Liver (tissue), 9 donors: ENCODE results near the gene PNLIP. TPM values are rescaled to one million over a fixed set of nuclear protein-coding genes. Genes with fewer than 3 reads are reported as not detected.

Experiments used
- DNase-seq: peaks from one replicate; pipeline ENCODE4 v3.0.0-alpha.2; 2017; ENCODE audit warnings: low spot score
- H3K27ac ChIP-seq, 2 donors: one replicate each; pipeline ENCODE4 v1.7.0; 2013; ENCODE audit warnings: inconsistent platforms in 2 of 2, low read length in 2 of 2, control low read depth in 1 of 2, low read depth in 1 of 2, mild to moderate bottlenecking in 1 of 2
- H3K27me3 ChIP-seq, 4 donors: one replicate each; pipeline versions ENCODE4 v1.6.1 to v1.7.0; 2013; ENCODE audit warnings: low read length in 3 of 4, inconsistent platforms in 1 of 4, mild to moderate bottlenecking in 1 of 4, moderate library complexity in 1 of 4; ENCODE audit not compliant: control insufficient read depth in 4 of 4, insufficient read depth in 4 of 4
- H3K36me3 ChIP-seq, 4 donors: one replicate each; pipeline versions ENCODE4 v1.6.1 to v1.7.0; 2013; ENCODE audit warnings: low read length in 3 of 4, mild to moderate bottlenecking in 3 of 4, low read depth in 1 of 4, moderate library complexity in 1 of 4; ENCODE audit not compliant: control insufficient read depth in 4 of 4, insufficient read depth in 3 of 4
- H3K4me1 ChIP-seq, 4 donors: one replicate each; pipeline versions ENCODE4 v1.6.1 to v1.7.0; 2013; ENCODE audit warnings: low read length in 3 of 4, mild to moderate bottlenecking in 3 of 4, moderate library complexity in 1 of 4; ENCODE audit not compliant: control insufficient read depth in 4 of 4, insufficient read depth in 4 of 4
- H3K4me3 ChIP-seq, 3 donors: one replicate each; pipeline versions ENCODE4 v1.6.1 to v1.7.0; 2013; ENCODE audit warnings: low read length in 3 of 3, control low read depth in 1 of 3, low read depth in 1 of 3, mild to moderate bottlenecking in 1 of 3
- H3K9ac ChIP-seq, 2 donors: one replicate each; pipeline ENCODE4 v1.7.0; 2013; ENCODE audit warnings: low read length in 2 of 2, mild to moderate bottlenecking in 2 of 2, moderate library complexity in 2 of 2, control low read depth in 1 of 2, low read depth in 1 of 2
- H3K9me3 ChIP-seq, 4 donors: one replicate each; pipeline versions ENCODE4 v1.6.1 to v1.7.0; 2013; ENCODE audit warnings: low read length in 3 of 4; ENCODE audit not compliant: control insufficient read depth in 4 of 4
- CTCF ChIP-seq: fragments of 150-350 bp; IDR thresholded peaks from 2 replicates; pipeline ENCODE4 v1.5.1; 2017; ENCODE audit warnings: improper control_type of control experiment, low read depth, low read length; ENCODE audit not compliant: missing input control
- EGR1 ChIP-seq, 2 donors: IDR thresholded peaks; 2 replicates each; pipeline ENCODE4 v1.6.1; 2016 to 2018; ENCODE audit warnings: antibody characterized with exemption in 2 of 2, low read depth in 2 of 2
- FOXA1 ChIP-seq: IDR thresholded peaks from 2 replicates; pipeline ENCODE4 v1.6.1; 2016; ENCODE audit warnings: antibody characterized with exemption
- FOXA2 ChIP-seq: IDR thresholded peaks from 2 replicates; pipeline ENCODE4 v1.6.1; 2016; ENCODE audit warnings: antibody characterized with exemption
- GABPA ChIP-seq, 2 donors: IDR thresholded peaks in 1 of 2; conservative IDR thresholded peaks in 1 of 2; 2 replicates each; pipeline ENCODE4 v1.6.1; 2016; ENCODE audit warnings: antibody characterized with exemption in 2 of 2, mild to moderate bottlenecking in 1 of 2, moderate library complexity in 1 of 2
- HNF4A ChIP-seq, 2 donors: conservative IDR thresholded peaks; 2 replicates each; pipeline ENCODE4 v1.6.1; 2016; ENCODE audit warnings: antibody characterized with exemption in 2 of 2, mild to moderate bottlenecking in 2 of 2
- HNF4G ChIP-seq: IDR thresholded peaks from 2 replicates; pipeline ENCODE4 v1.6.1; 2016; ENCODE audit warnings: antibody characterized with exemption
- JUND ChIP-seq, 2 donors: IDR thresholded peaks; 2 replicates each; pipeline ENCODE4 v1.6.1; 2016; ENCODE audit warnings: antibody characterized with exemption in 2 of 2
- NR2F2 ChIP-seq: IDR thresholded peaks from 2 replicates; pipeline ENCODE4 v1.6.1; 2016; ENCODE audit warnings: antibody characterized with exemption
- RAD21 ChIP-seq, 2 donors: IDR thresholded peaks; 2 replicates each; pipeline ENCODE4 v1.6.1; 2016; ENCODE audit warnings: antibody characterized with exemption in 2 of 2, mild to moderate bottlenecking in 2 of 2
- RXRA ChIP-seq, 2 donors: IDR thresholded peaks; 2 replicates each; pipeline ENCODE4 v1.6.1; 2017 to 2018; ENCODE audit warnings: antibody characterized with exemption in 2 of 2, mild to moderate bottlenecking in 1 of 2
- SP1 ChIP-seq: IDR thresholded peaks from 2 replicates; pipeline ENCODE4 v1.6.1; 2018; ENCODE audit warnings: antibody characterized with exemption, mild to moderate bottlenecking
- TAF1 ChIP-seq: conservative IDR thresholded peaks from 2 replicates; pipeline ENCODE4 v1.6.1; 2016; ENCODE audit warnings: antibody characterized with exemption, mild to moderate bottlenecking
- YY1 ChIP-seq: IDR thresholded peaks from 2 replicates; pipeline ENCODE4 v1.6.1; 2016; ENCODE audit warnings: antibody characterized with exemption, mild to moderate bottlenecking
- WGBS: extraction: QIAGEN DNeasy Blood & Tissue Kit; methylation state at CpG from one replicate; pipeline ENCODE4 v1.1.7; 2013; 5-methylcytosine and 5-hydroxymethylcytosine counted together
- polyA plus RNA-seq, 2 donors: library from polyadenylated mRNA; stranded (reverse) in 1 of 2; unstranded in 1 of 2; fragments of 200-250 nt in 1 of 2; fragments of >200 nt in 1 of 2; fragmentation: Nextera tagmentation in 1 of 2; extraction: Ambion mirVana in 1 of 2; gene quantifications; one replicate each; pipeline versions ENCODE4 v1.2.1 to v1.2.3, GENCODE V29; 2013 to 2015
- total RNA-seq, 2 donors: library from RNA; depleted of rRNA; stranded (reverse); fragments of >200 nt; gene quantifications; one replicate each; pipeline ENCODE4 v1.2.3, GENCODE V29; 2014
- TF ChIP-seq, protein P1 (sequence below): IDR thresholded peaks from 2 replicates; pipeline ENCODE4 v1.6.1; 2016; ENCODE audit warnings: antibody characterized with exemption
- TF ChIP-seq, protein P2 (sequence below): IDR thresholded peaks from 2 replicates; pipeline ENCODE4 v1.6.1; 2016; ENCODE audit warnings: antibody characterized with exemption
- TF ChIP-seq, protein P3 (sequence below): IDR thresholded peaks from 2 replicates; pipeline ENCODE4 v1.6.1; 2016; ENCODE audit warnings: antibody characterized with exemption
- TF ChIP-seq, protein P4 (sequence below): IDR thresholded peaks from 2 replicates; pipeline ENCODE4 v1.6.1; 2016; ENCODE audit warnings: antibody characterized with exemption, mild to moderate bottlenecking
- donor health status: healthy.
- donor health status: healthy.
- donor health status: healthy.
- donor health status: healthy.
- donor health status: healthy.

Gene PNLIP
- total and polyA plus RNA-seq, 4 donors = 0.14 TPM; not detected in 3

GRCh38 chr10:116597543-116597942, 51.8 kb downstream of the PNLIP start (continued):
- TF ChIP-seq, protein P1, sequence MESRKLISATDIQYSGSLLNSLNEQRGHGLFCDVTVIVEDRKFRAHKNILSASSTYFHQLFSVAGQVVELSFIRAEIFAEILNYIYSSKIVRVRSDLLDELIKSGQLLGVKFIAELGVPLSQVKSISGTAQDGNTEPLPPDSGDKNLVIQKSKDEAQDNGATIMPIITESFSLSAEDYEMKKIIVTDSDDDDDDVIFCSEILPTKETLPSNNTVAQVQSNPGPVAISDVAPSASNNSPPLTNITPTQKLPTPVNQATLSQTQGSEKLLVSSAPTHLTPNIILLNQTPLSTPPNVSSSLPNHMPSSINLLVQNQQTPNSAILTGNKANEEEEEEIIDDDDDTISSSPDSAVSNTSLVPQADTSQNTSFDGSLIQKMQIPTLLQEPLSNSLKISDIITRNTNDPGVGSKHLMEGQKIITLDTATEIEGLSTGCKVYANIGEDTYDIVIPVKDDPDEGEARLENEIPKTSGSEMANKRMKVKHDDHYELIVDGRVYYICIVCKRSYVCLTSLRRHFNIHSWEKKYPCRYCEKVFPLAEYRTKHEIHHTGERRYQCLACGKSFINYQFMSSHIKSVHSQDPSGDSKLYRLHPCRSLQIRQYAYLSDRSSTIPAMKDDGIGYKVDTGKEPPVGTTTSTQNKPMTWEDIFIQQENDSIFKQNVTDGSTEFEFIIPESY = no peak
- no peak for TF ChIP-seq RXRA (IDR thresholded peaks at IDR 0.05)

DNA sequence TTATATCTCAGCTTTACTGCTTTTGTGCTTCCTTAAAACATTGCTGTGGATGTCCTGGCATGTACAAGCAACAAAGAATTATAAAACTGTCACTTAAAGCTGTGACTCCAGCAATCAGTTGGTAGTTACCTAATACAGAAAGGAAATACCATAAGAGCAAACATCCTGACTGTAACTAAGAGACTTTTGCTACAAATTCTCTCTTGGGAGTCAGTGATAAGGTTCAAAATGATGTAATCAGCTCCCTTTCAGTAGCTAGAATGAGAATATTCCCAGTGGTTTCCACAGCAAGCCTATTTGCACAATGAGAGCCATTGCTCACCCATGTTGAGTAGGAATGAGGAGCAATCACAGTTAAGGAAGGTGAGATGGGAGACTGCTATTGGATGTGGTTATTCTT, 52.6 kb downstream of the PNLIP start:
- Histone ChIP-seq H3K9me3 (no peaks in the 10 kb centered on the region), H3K4me3 (no peak overlapping the region), H3K4me1 (no peaks in the 10 kb centered on the region), H3K9ac (no peak overlapping the region), H3K36me3 (no peaks in the 10 kb centered on the region), H3K27me3 (peaks cover 0 to 7% (median 1%) of the 10 kb centered on the region in 4 donors), H3K27ac (no peak overlapping the region)
- DNase-seq = no peak
- TF ChIP-seq, protein P2, sequence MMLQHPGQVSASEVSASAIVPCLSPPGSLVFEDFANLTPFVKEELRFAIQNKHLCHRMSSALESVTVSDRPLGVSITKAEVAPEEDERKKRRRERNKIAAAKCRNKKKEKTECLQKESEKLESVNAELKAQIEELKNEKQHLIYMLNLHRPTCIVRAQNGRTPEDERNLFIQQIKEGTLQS = no peak
- TF ChIP-seq, protein P3, sequence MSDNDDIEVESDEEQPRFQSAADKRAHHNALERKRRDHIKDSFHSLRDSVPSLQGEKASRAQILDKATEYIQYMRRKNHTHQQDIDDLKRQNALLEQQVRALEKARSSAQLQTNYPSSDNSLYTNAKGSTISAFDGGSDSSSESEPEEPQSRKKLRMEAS = no peak

- DNase-seq = no peak
- no peaks in the 10 kb centered on the region for H3K4me1 ChIP-seq
- peaks cover 0 to 7% (median 1%) of the 10 kb centered on the region in 4 donors for H3K27me3 ChIP-seq
- TF ChIP-seq, protein P3 = no peak
- TF ChIP-seq GABPA (IDR thresholded peaks at IDR 0.05 in 1 of 2, conservative IDR thresholded peaks at IDR 0.05 in 1 of 2) (no peak), YY1 (no peak), SP1 (no peak), HNF4G (no peak), RAD21 (IDR thresholded peaks at IDR 0.05) (no peak), JUND (IDR thresholded peaks at IDR 0.05) (no peak), TAF1 (no peak), FOXA2 (no peak), NR2F2 (no peak), CTCF (no peak), EGR1 (IDR thresholded peaks at IDR 0.05; ENCODE audit: low read depth in 2 of 2) (no peak), HNF4A (conservative IDR thresholded peaks at IDR 0.05) (no peak), RXRA (IDR thresholded peaks at IDR 0.05) (no peak), FOXA1 (no peak)
- TF ChIP-seq, protein P4, sequence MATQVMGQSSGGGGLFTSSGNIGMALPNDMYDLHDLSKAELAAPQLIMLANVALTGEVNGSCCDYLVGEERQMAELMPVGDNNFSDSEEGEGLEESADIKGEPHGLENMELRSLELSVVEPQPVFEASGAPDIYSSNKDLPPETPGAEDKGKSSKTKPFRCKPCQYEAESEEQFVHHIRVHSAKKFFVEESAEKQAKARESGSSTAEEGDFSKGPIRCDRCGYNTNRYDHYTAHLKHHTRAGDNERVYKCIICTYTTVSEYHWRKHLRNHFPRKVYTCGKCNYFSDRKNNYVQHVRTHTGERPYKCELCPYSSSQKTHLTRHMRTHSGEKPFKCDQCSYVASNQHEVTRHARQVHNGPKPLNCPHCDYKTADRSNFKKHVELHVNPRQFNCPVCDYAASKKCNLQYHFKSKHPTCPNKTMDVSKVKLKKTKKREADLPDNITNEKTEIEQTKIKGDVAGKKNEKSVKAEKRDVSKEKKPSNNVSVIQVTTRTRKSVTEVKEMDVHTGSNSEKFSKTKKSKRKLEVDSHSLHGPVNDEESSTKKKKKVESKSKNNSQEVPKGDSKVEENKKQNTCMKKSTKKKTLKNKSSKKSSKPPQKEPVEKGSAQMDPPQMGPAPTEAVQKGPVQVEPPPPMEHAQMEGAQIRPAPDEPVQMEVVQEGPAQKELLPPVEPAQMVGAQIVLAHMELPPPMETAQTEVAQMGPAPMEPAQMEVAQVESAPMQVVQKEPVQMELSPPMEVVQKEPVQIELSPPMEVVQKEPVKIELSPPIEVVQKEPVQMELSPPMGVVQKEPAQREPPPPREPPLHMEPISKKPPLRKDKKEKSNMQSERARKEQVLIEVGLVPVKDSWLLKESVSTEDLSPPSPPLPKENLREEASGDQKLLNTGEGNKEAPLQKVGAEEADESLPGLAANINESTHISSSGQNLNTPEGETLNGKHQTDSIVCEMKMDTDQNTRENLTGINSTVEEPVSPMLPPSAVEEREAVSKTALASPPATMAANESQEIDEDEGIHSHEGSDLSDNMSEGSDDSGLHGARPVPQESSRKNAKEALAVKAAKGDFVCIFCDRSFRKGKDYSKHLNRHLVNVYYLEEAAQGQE = no peak
- TF ChIP-seq, protein P1 = no peak
- TF ChIP-seq, protein P2 = no peak
- no peak overlapping the region for H3K4me3 ChIP-seq
- H3K36me3 ChIP-seq = no peaks in the 10 kb centered on the region
- WGBS = 48% methylated on average over 5 of the region's 5 CpGs
- no peaks in the 10 kb centered on the region for H3K9me3 ChIP-seq
- H3K9ac ChIP-seq = no peak overlapping the region
- no peak overlapping the region for H3K27ac ChIP-seq
Measured at GRCh38 chr10:116599991-116600390, 54.3 kb downstream of the PNLIP start.
